T-helper 22 cell (primary cell): ENCODE results near the gene FGA.

ENCODE experiments used
- DNase-seq: peaks from one replicate; pipeline ENCODE4 v3.0.0-alpha.2; 2020; ENCODE audit warnings: low read depth

FGA gene

DNA sequence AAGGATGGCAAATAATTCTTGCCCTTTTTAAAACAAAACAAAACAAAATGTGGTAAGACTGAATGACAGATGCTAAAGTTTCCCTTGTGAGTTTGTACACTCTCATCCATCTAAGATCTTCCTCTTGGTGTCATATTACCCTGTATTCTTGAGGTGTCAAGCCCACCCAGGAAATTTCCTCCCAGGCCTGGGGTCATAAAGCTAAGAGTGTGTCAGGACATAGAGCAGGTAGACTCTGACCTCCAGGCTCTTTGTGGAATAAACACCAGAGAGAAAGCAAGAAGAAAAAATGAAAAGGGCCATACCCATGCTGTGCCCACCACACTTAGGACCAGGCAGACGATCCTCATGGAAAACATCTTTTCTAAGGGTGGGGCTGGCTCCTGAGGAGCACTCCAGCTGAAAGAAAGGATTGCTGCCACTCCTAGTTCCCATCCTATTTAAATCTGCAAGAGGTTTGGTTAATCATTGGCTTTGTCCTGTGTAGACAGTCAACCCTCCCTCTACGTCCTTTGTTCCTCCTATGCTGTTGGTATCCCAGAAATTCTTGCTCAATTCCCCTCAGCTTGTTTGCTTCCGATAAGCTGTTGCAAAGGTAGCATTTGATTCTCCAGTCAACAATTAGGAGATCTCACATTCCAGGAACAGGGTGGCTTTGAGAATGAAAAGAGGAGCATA is at the start of gene FGA:
Gene FGA, minus strand, starts transcription at position 414 of the 678 bp plus-strand sequence. Its CDS starts 55 bp downstream, at position 359.
- DNase-seq = no peak

DNA sequence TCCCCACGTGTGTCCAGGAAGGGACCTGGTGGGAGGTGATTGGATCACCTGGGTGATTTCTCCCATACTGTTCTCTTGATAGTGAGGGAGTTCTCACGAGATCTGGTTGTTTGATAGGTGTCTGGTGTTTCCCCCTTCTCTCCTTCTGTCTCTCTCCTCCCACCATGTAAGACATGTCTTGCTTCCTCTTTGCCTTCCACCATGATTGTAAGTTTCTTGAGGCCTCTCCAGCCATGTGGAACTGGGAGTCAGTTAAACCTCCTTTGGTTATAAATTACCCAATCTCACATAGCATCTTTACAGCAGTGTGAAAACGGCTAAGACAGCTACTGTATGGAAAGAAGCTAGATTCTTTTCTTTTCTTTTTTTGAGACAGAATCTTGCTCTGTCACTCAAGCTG is 43.5 kb upstream of the FGA start:
- DNase-seq = no peak

GRCh38 chr4:154631828-154632227 is 41.3 kb upstream of the FGA start:
- no peak for DNase-seq

DNA sequence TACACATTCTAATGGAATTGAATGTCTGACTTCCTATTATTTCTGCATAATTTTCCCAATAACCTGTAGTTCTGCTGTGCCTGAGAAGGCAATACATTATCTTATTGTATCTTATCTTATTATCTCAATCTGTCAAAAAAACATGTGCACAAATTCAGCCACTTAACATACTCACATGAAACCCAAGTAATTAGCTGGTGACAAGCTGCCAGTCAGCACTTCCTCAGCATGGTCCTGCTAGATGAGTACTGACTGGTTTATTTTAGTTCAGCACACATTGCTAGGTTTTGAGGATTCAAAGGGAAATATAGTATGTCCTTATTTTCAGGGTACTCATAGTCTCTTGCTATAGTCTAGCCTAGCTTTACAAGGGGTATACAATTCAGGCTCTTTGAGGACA is 39.8 kb upstream of the FGA start:
- DNase-seq = no peak

GRCh38 chr4:154626793-154627484 is 36.4 kb upstream of the FGA start:
- DNase-seq = no peak

- DNase-seq = no peak
These were observed 35.4 kb upstream of the FGA start for GRCh38 chr4:154625971-154626370.

DNA sequence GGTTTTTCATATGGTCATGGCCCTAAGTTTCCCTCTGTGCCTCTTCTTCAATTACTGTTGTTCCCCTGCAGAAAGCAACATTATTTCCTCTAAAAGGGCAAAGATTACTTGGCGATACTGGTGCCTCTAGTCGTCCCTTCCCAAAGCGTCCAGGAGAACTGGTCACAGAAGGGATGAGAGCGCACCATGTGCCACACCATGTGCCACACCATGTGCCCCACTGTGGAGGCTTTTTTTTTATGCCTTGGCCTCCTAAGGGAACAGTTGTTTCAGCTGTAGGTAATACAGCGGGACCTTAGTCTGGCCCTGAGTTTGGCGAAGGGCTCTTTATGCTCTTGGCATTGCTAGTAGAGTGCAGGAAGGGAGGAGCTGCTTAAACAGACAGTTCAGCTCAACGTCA is 33.5 kb upstream of the FGA start:
- no peak for DNase-seq

- no peak for DNase-seq
These were observed 32.9 kb upstream of the FGA start for GRCh38 chr4:154623436-154623835.

DNA sequence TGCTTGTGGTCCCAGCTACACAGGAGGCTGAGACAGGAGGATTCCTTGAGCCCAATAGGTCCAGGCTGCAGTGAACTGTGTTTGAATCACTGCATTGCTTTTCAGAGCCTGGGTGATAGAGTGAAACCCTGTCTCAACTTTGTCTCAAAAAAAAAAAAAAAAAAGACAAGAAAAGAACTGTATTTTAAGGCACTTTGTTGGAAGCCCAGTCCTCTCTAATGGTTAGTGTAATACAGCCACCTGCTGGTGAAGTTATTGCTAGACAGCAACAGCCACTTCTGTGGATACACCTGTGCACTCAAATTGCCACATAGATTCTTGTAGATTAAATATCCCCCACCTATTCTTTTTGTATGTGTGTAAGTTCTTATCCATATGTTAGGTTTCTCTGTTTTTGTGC is 32.1 kb upstream of the FGA start:
- DNase-seq = no peak

GRCh38 chr4:154620111-154620510 is 29.6 kb upstream of the FGA start:
- no peak for DNase-seq

DNA sequence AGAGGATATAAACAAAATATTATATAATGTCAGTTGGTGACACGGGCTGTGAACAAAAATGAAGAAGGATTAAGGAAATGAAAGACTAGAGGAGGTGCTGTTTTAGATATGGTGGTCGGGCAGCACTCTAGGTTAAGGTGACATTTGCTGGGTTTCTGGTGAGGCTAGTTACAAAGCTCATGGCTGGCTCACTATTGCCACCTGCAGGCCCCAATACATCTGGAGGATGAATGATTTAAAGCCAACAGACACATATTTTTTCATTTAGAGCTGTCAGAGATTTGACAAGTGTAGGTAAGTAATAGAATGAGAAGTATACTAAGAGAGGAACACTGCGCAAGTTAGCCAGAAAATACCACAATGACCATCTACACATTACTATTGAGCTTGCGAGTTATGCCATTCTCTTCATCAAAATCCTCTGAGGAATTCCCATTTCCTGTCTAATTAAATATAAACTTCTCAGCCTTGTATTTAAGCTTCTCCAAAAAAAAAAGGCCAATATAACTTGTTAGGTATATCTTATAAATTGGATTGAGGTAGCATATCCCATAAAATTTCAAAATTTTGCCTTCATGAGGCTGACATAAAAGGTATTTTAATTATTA is 28.3 kb upstream of the FGA start:
- DNase-seq = no peak

DNA sequence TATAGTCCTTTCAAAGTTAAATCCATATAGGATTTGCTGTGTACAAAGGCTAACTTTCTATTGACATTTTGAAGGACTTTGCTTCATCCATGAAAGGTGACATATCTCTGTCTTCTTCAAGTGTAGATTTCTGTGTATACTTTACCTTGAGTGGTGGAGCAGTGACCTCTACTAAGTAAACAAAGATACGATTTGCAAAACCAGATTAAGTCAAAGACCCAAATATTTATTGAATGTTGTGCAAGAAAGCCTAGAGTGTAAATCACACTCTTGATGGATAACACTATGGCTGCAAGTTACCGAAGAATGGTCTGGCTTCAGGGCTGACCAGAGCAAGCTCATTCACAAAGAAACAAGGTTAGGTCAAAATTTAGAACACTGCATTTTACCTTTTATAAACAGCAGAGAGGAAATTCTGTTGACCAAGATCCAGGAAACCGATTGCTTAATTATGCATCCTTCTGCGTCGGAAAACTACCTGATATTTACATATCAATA is 27.3 kb upstream of the FGA start:
- no peak for DNase-seq

- DNase-seq = no peak
These were observed 26.2 kb upstream of the FGA start for GRCh38 chr4:154616731-154617130.

DNA sequence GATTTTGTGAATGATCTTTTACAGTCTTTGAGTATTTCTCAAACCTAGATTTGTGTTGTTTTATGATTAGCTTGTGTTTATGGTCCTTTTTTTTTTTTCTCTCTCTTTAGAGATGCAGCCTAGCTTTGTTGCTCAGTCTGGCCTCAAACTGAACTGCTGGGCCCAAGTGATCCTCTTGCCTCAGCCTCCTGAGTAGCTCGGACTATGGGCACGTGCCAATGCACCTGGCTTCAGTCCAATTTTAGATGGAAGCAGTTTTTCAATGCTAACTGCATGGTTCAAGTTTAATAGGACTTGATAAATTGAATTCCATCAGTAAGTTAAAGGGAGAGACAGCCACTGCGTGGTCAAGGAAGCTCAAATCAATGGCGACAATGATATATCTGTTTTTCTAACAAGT is 25.7 kb upstream of the FGA start:
- no peak for DNase-seq

- no peak for DNase-seq
These were observed 24.7 kb upstream of the FGA start for GRCh38 chr4:154615211-154615610.

DNA sequence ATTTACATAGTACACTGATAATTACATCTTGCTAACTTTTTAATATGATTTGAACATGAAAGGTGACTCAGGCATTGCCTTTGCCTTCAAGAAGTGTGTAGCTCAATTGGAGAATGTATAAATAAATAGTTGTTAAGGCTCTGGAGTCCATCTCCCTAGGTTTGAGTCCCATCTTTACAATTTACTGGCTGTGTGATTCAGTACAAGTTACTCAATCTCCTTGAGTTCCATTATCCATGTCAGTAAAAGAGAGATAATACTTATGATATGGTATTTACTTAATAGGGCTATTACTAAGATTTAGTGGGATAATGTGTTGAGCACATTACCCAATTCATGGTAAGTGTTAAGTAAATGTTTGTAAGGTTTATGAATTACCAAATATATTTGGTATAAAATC is 23.8 kb upstream of the FGA start:
- DNase-seq = no peak

DNA sequence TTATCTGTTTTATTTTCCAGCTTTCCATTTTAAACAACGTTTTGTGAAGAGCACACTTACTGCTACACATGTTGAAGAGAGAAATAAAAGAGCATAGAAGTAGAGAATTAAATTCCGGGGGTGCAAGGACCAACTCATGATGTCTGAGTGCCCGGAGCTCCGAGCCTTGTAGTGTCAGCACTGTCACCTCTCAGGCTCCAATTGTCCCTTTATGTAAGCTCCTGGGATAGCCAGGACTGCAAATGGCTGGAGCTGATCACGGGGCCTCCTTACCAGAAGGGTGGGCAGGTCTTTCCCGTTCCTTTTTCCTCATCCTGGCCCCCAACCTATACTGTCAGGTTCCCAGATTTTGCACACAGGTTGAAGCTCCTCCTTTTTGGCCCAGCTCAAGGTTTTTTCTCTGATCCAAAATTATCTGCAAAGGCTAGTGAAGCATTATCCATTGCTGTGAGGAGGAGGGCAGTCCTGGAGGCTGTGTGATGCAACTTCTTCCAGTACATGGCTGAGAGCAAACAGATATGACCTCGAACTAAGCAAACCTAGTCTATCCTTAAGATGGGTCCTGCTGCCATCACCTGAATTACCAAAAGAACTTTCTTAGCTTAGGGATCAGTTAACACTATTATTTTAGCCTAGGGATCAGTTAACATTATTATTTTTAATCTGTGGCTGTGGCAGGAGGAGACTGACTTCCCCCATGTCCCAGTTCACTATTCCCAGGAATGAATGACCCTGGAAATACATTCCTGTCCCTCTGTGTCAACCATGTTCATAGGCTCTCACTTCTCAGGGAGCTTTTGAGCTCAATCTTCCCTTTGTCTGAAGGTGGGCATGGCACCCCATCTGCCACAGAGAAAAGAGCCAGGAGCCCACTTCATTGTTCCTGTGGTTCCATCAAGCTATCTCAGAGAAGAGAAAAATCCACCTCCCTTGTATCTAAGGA is 22.2 kb upstream of the FGA start, which contains the start of gene FGG:
Gene FGG, minus strand, starts transcription at position 185 of the 943 bp plus-strand sequence. Its CDS starts 47 bp downstream, at position 138.
- DNase-seq = no peak

- DNase-seq = no peak
These were observed 21.3 kb upstream of the FGA start for GRCh38 chr4:154611833-154612232.

DNA sequence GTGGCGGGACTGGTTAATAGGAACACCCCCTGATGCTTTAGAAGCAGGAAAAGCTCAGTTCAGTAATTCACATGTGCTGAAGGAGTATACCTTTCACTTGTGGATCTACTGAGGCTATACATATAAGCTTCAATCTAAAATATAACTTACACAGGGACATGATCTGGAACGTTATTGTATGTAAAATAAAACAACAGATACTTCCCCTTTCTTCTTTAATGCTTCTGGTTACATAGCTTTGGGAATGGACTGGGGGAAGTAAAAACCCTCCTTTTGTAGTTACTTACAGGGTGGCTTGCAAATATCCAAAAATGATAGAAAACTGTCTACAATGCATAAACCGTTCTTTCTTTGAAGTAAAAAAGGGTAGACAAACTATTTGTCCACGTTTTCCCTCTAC is 20.0 kb upstream of the FGA start:
- DNase-seq = no peak

DNA sequence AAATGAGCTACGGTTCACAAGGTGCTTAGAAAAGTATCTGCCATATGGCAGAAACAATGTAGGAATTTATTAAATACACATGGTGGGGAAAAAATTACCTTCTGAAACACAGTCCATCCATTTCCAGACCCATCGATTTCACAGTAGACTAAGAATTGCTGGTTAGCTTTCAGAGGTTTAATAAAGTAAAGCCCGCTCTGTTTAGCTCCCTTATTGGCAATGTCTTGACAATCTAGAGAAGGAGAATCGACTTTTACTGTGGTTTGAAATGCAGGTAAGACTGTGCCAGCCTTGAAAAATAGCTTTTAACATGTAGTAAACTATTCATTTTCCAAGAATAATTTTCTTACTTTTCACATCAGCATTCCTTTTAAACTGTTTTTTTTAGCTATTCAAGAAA is 19.0 kb upstream of the FGA start:
- no peak for DNase-seq

- DNase-seq = no peak
These were observed 18.1 kb upstream of the FGA start for GRCh38 chr4:154608361-154609252.
